GM19455 (cell line): ENCODE results near the gene DDX46.
"Not testable (repeated sequence)": the region's sequence is repeated elsewhere in the genome, so short reads cannot be mapped to it uniquely, and the experiment has no call there.

Source experiments
- ATAC-seq: cut with Tn5 transposase; IDR thresholded peaks from one replicate; pipeline ENCODE4 v1.9.1; 2021; ENCODE audit not compliant: unreplicated experiment

Gene DDX46, protein sequence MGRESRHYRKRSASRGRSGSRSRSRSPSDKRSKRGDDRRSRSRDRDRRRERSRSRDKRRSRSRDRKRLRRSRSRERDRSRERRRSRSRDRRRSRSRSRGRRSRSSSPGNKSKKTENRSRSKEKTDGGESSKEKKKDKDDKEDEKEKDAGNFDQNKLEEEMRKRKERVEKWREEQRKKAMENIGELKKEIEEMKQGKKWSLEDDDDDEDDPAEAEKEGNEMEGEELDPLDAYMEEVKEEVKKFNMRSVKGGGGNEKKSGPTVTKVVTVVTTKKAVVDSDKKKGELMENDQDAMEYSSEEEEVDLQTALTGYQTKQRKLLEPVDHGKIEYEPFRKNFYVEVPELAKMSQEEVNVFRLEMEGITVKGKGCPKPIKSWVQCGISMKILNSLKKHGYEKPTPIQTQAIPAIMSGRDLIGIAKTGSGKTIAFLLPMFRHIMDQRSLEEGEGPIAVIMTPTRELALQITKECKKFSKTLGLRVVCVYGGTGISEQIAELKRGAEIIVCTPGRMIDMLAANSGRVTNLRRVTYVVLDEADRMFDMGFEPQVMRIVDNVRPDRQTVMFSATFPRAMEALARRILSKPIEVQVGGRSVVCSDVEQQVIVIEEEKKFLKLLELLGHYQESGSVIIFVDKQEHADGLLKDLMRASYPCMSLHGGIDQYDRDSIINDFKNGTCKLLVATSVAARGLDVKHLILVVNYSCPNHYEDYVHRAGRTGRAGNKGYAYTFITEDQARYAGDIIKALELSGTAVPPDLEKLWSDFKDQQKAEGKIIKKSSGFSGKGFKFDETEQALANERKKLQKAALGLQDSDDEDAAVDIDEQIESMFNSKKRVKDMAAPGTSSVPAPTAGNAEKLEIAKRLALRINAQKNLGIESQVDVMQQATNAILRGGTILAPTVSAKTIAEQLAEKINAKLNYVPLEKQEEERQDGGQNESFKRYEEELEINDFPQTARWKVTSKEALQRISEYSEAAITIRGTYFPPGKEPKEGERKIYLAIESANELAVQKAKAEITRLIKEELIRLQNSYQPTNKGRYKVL

DNA sequence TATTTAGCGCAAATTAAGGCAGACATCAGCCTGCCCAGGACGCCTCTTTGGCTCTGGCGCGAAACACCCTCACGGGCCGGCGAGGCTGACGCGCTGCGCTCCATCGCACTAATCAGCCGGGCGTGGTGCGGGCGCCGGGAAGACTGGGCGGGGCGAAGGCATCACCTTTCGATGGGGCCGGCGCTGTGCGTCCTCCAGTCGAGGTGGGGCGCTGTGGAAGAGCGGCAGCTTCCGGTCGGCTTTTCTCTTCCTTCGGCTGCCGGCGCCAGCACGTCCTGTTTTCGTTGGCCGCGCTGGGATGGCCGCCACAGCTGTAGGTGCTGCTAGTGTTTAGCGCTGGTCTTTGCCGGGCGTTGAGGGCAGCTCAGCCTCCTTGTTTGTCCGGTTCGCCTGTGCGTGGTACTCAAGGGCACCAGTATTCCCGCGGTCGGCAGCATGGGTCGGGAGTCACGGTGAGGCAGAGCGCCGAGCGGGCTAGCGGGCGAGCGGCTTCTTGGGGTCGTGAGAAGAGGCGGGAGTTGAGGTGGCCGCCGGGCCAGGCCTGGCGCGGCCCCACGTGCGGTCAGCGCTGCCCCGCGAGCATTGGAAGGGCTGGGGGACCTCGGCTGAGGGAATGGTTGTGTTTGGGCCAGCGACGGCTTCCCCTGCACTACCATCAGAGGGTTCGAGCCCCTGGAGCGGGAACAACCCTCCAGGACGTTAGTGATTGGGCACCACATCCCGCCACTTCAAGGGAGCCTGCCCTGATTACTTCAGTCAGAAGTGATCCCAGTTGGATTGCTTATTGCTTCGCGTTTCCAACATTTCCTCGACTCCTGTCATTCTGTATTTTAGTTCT, at the start of gene DDX46:
Gene DDX46, plus strand, starts transcription at position 276 of the 838 bp plus-strand sequence. Its CDS starts 160 bp downstream, at position 436.
- peak; percentile 95 for ATAC-seq

DNA sequence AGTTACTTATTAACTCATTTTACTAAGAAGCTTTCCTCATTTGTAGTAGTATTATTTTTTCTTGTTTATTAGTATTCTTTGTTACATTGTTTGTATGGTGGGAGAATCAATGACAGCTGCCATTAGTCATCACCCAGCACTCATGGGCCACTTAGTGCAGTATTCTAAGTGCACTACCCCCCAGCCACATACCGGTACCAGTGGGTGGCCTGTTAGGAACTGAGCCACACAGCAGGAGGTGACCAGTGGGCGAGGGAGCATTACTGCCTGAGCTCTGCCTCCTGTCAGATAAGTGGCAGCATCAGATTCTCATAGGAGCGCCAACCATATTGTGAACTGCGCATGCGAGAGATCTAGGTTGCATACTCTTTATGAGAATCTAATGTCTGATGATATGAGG, 44.5 kb upstream of the DDX46 start:
- no peak for ATAC-seq

DNA sequence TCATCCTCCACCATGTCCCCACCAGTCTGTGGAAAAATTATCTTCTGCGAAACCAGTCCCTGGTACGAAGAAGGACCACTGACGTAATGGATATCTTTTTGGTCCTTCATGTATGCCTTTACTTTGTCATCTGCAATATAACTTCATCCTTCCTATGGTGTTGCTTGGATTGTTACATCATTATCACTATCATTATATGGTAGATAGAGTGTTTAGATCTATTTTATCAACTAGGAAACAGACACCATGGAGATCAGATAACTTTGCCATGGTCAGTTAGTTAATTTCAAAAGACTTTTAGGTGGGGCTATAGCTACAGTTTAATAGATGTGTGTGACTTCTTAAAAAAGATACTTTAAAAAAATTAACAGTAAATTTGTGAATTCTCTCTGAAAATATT, 44.0 kb upstream of the DDX46 start:
- ATAC-seq, result no peak

DNA sequence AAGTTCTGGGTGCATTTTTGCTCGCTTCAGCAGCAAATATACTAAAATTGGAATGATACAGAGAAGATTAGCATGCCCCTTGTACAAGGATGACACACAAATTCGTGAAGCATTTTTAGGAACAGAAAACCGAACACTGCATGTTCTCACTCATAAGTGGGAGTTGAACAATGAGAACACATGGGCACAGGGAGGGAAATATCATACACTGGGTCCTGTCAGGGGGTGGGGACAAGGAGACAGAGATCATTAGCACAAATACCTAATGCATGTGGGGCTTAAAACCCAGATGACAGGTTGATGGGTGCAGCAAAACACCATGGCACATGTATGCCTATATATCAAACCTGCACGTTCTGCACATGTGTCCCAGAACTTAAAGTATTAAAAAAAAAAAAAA, 43.1 kb upstream of the DDX46 start:
- ATAC-seq, result not testable (repeated sequence)

DNA sequence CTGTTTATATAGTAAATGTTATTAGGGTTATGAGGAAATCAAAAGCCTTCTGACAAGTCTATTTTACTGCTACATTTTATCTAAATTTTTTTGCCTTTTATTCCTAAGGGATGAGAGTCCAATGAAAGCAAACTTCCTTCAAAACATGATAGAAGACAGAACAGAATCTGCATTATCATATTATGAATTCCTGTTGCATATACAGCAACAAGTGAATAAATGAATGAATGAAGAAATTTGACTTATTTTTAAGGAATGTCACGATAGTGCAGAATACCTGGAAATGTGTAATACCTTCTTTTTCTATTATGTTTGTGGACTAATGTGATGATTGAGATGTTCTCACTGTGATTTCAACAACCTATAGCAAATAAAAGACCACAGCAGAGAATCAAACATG, 33.7 kb upstream of the DDX46 start:
- ATAC-seq, result no peak

DNA sequence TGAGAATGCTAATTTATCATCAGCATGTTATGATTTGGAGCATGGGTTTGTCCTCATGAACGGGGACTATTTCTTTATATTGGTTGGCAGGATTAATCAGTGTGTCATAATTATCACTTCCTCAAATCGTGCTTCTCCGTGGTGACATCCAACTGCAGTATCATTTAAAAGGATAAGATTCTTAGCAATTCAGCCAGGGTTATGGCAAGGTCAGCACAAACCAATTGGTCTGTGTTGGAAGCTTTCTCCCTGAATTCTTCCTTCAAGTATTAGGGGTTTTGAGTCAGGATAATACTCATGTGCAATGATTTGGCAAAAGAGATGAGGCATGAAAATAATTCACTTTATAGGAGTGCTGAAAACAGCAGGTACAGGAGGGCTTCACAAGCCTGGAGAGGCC, 25.8 kb upstream of the DDX46 start:
- ATAC-seq, result no peak

DNA sequence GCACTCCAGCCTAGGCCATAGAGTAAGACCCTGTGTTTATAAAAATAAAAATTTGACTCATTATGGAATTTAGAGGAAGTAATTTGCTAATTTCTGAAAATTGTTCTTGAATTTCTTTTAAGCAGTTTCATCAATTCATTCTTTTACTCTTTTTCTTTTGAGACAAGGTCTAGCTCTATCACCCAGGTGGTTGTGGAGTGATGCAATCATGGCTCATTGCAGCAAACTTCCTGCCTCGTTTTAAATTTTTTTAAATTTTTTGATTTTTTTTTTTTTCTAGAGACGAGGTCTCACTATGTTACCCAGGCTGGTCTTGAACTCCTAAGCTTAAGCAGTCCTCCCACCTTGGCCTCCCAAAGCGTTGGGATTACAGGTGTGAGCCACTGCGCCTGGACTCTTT, 23.3 kb upstream of the DDX46 start:
- no peak for ATAC-seq

DNA sequence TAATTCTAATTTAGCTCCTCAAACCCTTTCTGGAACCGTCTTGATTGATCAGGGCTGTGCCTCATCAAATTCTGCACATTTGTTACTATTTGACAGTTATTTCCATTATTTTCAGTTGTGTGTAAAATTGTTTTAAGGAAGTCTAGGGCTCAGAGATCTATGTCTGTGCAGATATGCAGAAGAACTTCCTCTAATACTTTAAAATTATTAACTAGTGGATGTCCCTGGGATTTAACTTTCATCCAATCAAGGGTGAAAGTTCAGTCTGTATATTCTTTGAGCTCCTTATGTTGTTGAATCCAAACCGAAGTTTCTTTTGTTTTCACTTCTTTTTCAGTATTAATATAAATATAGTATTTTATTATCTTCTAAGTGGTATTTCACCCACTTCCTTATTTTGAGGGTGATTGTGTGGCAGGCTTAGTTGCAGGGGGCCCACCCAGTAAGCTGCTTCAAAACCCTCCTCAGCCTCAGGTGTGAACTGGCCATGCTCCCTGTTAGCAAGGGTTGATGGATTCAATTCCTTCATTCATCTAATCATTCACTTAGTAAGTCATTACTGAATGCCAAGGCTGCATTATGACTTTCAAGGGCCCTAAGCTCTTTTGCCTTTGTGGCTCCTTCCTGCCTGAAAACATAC, 22.3 kb upstream of the DDX46 start:
- ATAC-seq, result no peak

DNA sequence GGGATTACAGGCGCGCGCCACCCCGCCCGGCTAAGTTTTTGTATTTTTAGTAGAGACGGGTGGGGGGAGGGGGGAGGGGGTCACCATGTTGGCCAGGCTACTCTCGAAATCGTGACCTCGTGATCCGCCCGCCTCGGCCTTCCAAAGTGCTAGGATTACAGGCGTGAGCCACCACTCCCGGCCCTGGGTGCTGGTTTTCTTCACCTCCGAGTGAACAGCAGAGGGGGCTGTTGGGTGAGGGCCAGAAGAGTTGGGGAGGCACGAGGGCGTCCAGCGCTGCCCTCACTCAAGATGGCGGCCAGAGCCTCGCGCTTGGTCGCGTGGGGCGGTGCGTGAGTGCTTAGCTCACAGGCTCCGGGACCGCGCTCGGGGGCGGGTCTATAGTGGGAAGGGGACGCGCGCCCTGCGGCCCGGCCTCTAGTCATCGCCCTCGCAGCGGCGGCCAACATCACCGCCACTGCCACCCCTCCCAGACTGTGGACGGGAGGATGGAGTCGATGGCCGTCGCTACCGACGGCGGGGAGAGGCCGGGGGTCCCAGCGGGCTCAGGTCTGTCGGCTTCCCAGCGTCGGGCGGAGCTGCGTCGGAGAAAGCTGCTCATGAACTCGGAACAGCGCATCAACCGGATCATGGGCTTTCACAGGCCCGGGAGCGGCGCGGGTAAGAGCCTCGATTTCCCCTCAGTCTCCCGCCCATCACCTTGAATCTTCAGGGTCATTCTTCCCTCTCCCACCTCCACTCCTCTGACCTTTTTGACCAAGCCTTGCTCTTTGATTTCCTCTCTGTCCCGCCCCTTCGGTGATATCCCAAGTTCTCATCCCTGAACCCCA, 20.2 kb upstream of the DDX46 start, which contains the start of gene CAMLG:
Gene CAMLG, plus strand, starts transcription at position 416 of the 830 bp plus-strand sequence. Its CDS starts 73 bp downstream, at position 489.
- ATAC-seq, result peak; percentile 95

DNA sequence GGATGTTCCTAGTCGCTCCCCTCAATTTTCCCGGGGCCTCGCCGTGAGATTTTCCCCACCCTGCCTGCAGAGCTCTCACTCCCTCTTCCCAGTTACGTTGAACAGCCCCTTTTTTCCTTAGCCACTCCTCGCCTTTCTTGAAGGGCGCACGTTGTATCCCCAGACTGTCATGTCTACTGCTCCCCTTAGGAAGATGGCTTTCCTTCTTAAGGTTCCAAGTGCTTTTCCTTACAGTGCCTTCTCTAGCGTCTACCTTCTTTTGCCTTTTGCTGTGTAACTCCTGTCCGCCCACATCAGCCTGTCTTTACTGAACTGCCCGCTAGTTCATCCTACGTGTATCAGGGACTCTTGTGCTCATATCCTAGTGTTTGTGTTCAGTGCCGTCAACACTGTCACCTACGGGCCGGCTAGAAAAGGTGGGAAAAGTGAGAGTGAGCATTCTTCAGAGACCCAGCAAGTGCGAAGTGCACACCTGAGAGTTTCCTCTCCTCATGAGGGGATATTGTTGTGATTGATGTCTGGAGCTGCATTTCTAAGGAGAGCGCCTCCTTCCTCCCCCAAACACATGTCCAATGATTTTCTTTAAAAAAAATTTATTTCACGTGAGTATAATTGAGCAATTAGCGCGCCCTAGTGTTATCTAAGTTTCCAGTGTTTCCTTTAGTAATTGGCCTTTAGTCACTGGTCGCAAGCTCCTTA, 19.5 kb upstream of the DDX46 start:
- ATAC-seq, result no peak

DNA sequence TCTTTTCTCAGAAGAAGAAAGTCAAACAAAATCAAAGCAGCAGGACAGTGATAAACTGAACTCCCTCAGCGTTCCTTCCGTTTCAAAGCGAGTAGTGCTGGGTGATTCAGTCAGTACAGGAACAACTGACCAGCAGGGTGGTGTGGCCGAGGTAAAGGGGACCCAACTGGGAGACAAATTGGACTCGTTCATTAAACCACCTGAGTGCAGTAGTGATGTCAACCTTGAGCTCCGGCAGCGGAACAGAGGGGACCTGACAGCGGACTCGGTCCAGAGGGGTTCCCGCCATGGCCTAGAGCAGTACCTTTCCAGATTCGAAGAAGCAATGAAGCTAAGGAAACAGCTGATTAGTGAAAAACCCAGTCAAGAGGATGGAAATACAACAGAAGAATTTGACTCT, 17.5 kb upstream of the DDX46 start:
- ATAC-seq, result no peak

DNA sequence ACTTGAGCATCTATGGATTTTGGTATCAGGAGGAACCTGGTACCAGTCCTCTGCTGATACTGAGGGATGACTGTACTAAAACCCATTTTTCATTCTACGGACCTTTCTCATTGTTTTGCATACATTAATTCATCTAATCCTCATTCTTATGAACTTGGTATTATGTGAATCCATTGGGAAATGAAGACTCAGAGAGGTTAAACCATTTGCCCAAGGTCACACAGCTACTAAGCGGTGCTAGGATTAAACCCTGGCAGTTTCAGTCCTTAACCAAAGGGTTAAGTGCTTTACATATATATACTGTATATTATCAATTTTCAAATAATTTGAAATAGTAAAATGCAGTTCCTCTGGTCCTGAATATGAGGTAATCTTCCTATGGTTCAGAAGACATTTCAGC, 16.4 kb upstream of the DDX46 start:
- no peak for ATAC-seq

DNA sequence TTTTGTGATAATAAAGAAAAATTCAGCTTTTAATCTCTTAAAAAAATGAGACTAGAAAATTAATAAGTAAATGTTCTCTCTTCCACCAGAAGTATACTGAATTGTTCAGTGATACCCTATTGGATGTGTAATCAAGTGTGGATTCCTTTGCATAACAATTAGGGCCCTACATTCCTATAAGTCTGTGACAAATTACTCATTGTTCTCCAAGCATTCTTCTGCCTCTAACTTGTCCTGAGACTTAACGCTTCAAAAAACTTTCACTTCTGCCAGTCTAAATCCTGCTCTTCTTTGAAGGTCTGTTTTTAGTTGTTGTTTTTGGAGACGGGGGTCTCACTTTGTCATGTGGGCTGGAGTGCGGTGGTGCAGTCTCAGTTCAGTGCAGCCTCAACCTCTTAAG, 9.2 kb upstream of the DDX46 start:
- ATAC-seq, result no peak

DNA sequence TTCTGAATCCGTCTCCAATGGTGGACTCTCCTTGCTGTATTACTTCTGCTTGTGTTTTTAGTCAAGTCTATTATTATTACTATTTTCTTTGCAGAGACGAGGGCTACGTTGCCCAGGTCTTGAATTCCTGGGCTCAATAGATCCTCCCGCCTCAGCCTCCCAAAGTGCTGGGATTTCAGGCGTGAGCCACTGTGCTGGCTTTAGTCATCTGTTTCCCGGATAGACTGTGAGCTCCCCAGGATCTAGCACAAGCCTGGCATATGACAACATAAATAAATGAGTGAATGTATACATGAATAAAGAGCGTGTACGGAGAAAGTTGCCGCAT, 439 bp upstream of the DDX46 start:
- ATAC-seq, result peak; percentile 37

DNA sequence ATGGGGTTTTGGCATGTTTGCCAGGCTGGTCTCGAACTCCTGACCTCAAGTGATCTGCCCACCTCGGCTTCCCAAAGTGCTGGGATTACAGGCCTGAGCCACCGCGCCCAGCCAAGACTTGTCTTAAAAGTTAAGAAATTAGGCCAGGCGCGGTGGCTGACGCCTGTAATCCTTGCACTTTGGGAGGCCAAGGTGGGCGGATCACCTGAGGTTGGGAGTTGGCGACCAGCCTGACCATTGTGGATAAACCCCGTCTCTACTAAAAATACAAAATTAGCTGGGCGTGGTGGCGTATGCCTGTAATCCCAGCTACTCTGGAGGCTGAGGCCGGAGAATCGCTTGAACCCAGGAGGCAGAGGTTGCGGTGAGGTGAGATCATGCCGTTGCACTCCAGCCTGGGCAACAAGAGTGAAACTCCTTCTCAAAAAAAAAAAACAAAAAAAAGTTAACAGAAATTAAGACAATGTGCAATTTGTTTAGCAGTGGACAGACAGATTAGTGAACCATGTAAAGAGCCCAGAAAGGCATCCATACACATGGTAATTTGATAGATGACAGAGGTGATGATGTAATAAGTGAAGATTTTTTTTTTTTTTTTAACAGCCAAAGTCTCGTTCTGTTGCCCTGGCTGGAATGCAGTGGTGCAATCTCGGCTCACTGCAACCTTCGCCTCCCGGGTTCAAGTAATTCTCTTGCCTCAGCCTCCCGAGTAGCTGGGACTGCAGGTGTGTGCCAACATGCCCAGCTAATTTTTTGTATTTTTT, 9.1 kb downstream of the DDX46 start:
- not testable (repeated sequence) for ATAC-seq

DNA sequence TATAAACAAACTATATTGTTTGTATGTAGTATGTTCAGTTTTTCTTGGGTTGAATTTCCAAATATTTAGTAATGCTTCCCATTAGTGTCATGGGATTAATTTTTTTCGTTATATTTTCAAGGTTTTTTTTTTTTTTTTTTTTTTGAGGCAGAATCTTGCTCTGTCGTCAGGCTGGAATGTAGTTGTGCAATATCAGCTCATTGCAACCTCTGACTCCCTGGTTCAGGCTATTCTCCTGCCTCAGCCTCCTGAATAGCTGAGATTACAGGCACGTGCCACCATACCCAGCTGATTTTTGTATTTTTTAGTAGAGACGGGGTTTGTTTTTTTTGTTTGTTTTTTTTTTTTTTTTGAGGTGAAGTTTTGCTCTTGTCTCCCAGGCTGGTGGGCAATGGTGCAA, 10.6 kb downstream of the DDX46 start:
- no peak for ATAC-seq

DNA sequence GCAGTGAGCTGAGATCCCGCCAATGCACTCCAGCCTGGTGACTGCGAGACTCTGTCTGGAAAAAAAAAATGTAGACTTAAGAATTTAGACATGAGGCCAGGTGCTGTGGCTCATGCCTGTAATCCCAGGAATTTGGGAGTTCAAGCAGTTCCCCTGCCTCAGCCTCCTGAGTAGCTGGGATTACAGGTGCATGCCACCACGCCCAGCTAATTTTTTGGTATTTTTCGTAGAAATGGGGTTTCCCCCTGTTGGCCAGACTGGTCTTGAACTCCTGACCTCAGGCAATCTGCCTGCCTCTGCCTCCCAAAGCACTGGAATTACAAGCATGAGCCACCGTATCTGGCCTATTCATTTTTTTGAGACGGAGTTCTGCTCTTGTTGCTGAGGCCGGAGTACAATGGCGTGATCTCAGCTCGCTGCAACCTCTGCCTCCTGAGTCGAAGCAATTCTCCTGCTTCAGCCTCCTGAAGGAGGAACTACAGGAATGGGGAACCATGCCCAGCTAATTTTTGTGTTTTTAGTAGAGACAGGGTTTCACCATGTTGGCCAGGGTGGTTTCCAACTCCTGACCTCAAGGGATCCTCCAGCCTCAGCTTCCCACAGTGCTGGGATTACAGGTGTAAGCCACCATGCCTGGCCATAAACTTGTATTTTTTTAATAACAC, 14.0 kb downstream of the DDX46 start:
- no peak for ATAC-seq

DNA sequence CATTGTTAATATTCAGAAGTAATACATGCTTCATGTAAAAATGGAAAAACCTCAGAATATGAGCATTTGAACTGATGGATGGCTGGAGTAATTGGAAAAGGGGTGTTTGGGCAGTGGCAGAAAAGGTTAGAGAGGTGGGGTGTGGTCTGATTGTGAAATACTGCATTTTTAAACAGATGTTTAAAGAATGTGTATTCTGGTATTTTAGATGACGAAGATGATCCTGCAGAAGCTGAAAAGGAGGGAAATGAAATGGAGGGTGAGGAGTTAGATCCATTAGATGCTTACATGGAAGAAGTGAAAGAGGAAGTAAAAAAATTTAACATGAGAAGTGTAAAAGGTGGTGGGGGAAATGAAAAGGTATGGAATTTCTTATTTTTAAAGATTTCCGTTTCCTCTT, 18.8 kb downstream of the DDX46 start:
- no peak for ATAC-seq
